Transverse colon (tissue), 4 donors: ENCODE data around the gene CCNDBP1. TPM values are rescaled to one million over a fixed set of nuclear protein-coding genes. Genes with fewer than 3 reads are reported as not detected.
"Not testable (repeated sequence)": the region's sequence is repeated elsewhere in the genome, so short reads cannot be mapped to it uniquely, and the experiment has no call there.

Experiments
- DNase-seq: peaks from one replicate; pipeline ENCODE4 v3.0.0-alpha.2; 2019
- H3K27ac ChIP-seq, 4 donors: fragments of 200-600 bp; sonication (generic); 2 replicates each; pipeline ENCODE4 v1.5.1; 2016 to 2018; ENCODE audit warnings: inconsistent platforms in 4 of 4
- H3K27me3 ChIP-seq: fragments of 200-600 bp; sonication (generic); 2 replicates; pipeline ENCODE4 v1.5.1; 2017; ENCODE audit warnings: inconsistent platforms
- H3K36me3 ChIP-seq, 4 donors: fragments of 200-600 bp; sonication (generic); 2 replicates each; pipeline ENCODE4 v1.5.1; 2017 to 2019; ENCODE audit warnings: inconsistent platforms in 4 of 4
- H3K4me1 ChIP-seq, 4 donors: fragments of 200-600 bp; sonication (generic); 2 replicates each; pipeline ENCODE4 v1.5.1; 2017 to 2020; ENCODE audit warnings: inconsistent platforms in 4 of 4
- H3K4me3 ChIP-seq, 4 donors: fragments of 200-600 bp; sonication (generic); 1 replicate in 1 of 4; 2 replicates in 3 of 4; pipeline versions ENCODE4 v1.5.1 to v1.6.1; 2017 to 2019; ENCODE audit warnings: inconsistent platforms in 4 of 4
- H3K9me3 ChIP-seq, 2 donors: fragments of 200-600 bp; sonication (generic); 2 replicates each; pipeline ENCODE4 v1.5.1; 2017 to 2019; ENCODE audit warnings: inconsistent platforms in 2 of 2
- EP300 ChIP-seq: sonication (generic); formaldehyde crosslinking; IDR thresholded peaks from one replicate; pipeline ENCODE4 v1.6.1; 2017; ENCODE audit warnings: antibody characterized with exemption, low read depth
- POLR2A ChIP-seq: fragments of 450-650 bp; IDR thresholded peaks from one replicate; pipeline ENCODE4 v1.6.1; 2016; ENCODE audit warnings: antibody characterized with exemption, mild to moderate bottlenecking, moderate library complexity
- POLR2AphosphoS5 ChIP-seq, 3 donors: sonication (generic); formaldehyde crosslinking; IDR thresholded peaks; one replicate each; pipeline ENCODE4 v1.6.1; 2016; ENCODE audit warnings: antibody characterized with exemption in 3 of 3
- WGBS, 2 donors: methylation state at CpG; one replicate each; pipeline ENCODE4 v1.1.5; 2018; ENCODE audit warnings: low coverage in 1 of 2; 5-methylcytosine and 5-hydroxymethylcytosine counted together
- in situ Hi-C, 4 donors: fragments of 200-750 bp; cut with MboI; loops; one replicate each; pipeline versions ENCODE4 v1.15.0 to v1.15.1; 2017; ENCODE audit warnings: low sequenced_read_pairs in 3 of 4, low pct_ligation_motif_present in 1 of 4, low pct_unique_long_range_greater_than_20kb in 1 of 4
- intact Hi-C: fragments of 100-400 bp; cut with DNase I; formaldehyde crosslinking; loops from one replicate; pipeline ENCODE4 v1.15.1; 2023; ENCODE audit warnings: low total_unique reads
- total RNA-seq, 4 donors: library from RNA; depleted of rRNA; stranded (reverse); fragments of >200 nt; gene quantifications; one replicate each; pipeline ENCODE4 v1.1.0, GENCODE V29; 2016
- TF ChIP-seq, protein P1 (sequence below), 5 experiments: fragments of 200-600 bp in 3 of 5; fragments of 450-650 bp in 2 of 5; sonication (generic) in 3 of 5; IDR thresholded peaks; 1 replicate in 2 of 5; 2 replicates in 3 of 5; pipeline ENCODE4 v1.5.1; 2016 to 2017; ENCODE audit warnings: antibody characterized with exemption in 5 of 5, inconsistent platforms in 3 of 5, mild to moderate bottlenecking in 2 of 5, moderate library complexity in 1 of 5

CCNDBP1 gene
- total RNA-seq, 4 donors from 2014 or later = 20.7 to 120 (median 80.0) TPM

DNA sequence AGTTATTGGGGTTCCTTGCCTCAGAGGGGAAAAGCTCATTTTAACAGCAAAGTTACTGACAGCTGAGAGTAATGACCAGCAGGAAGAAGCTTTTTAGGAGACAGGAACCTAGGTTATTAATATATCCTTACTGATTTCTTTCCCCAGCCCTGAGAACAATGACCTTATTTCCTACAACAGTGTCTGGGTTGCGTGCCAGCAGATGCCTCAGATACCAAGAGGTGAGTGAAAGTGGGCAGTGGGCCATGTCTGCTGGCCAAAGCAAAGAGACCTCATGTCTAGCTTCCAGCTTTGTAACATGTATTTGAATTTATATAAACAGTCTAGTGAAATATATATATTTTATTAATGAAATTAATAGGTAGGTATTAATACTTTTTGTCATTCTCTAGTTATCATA, 5.0 kb downstream of the CCNDBP1 start:
- Histone ChIP-seq H3K27ac (no peak overlapping the region), H3K27me3 (no peaks in the 10 kb centered on the region), H3K9me3 (no peaks in the 10 kb centered on the region), H3K4me1 (peaks cover 8 to 14% (median 10%) of the 10 kb centered on the region in 4 donors), H3K36me3 (peaks cover 0 to 55% (median 22%) of the 10 kb centered on the region in 4 donors), H3K4me3 (no peak overlapping the region)
- in situ Hi-C loops (no loop called here), intact Hi-C loops (no loop called here)
- TF ChIP-seq, protein P1, sequence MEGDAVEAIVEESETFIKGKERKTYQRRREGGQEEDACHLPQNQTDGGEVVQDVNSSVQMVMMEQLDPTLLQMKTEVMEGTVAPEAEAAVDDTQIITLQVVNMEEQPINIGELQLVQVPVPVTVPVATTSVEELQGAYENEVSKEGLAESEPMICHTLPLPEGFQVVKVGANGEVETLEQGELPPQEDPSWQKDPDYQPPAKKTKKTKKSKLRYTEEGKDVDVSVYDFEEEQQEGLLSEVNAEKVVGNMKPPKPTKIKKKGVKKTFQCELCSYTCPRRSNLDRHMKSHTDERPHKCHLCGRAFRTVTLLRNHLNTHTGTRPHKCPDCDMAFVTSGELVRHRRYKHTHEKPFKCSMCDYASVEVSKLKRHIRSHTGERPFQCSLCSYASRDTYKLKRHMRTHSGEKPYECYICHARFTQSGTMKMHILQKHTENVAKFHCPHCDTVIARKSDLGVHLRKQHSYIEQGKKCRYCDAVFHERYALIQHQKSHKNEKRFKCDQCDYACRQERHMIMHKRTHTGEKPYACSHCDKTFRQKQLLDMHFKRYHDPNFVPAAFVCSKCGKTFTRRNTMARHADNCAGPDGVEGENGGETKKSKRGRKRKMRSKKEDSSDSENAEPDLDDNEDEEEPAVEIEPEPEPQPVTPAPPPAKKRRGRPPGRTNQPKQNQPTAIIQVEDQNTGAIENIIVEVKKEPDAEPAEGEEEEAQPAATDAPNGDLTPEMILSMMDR (IDR thresholded peaks at IDR 0.05) = no peak
- TF ChIP-seq POLR2AphosphoS5 (IDR thresholded peaks at IDR 0.05) (no peak), EP300 (no peak), POLR2A (no peak)
- no peak for DNase-seq
- WGBS, 2 donors = 84% methylated on average over 1 of the region's 1 CpG; no CpG with 5 or more reads in 1 of the 2 donors

DNA sequence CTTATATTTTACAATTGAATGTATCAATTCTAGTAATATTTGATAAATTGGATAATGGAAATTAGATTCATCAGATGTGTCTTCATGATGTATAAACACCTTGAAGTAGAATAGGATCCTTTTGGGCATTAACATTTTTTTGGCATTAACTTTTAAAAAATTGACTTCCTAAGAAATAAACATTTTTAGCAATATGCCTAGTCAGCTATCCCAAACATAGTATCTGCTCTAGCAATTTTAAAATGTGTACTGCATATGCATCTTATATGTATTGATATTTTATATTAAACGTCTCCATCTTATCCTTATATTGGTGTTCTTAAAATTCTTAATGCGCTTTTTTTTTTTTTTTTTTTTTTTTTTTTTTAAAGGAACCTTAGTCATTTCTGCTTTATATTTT, 8.5 kb downstream of the CCNDBP1 start:
- WGBS, 2 donors = 74 to 92% methylated on average over 2 of the region's 2 CpGs

DNA sequence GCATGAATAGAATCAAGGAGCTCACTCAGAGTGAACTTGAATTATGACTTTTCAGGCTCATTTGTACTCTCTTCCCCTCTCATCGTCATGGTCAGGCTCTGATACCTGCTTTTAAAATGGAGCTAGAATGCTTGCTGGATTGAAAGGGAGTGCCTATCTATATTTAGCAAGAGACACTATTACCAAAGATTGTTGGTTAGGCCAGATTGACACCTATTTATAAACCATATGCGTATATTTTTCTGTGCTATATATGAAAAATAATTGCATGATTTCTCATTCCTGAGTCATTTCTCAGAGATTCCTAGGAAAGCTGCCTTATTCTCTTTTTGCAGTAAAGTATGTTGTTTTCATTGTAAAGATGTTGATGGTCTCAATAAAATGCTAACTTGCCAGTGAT, 9.6 kb downstream of the CCNDBP1 start:
- H3K4me3 ChIP-seq = no peak overlapping the region
- in situ Hi-C loops (no loop called here), intact Hi-C loops (no loop called here)
- H3K27ac ChIP-seq = no peak overlapping the region
- no peaks in the 10 kb centered on the region for H3K9me3 ChIP-seq
- no peak for DNase-seq
- H3K36me3 ChIP-seq = peaks cover 0 to 54% (median 27%) of the 10 kb centered on the region in 4 donors
- H3K4me1 ChIP-seq = no peaks in the 10 kb centered on the region
- H3K27me3 ChIP-seq = no peaks in the 10 kb centered on the region
- TF ChIP-seq, protein P1 (IDR thresholded peaks at IDR 0.05) = no peak
- TF ChIP-seq EP300 = no peak
- 90 to 94% methylated on average over 2 of the region's 2 CpGs for WGBS, 2 donors

More for the DNA sequence above, 8.5 kb downstream of the CCNDBP1 start:
- no peak for DNase-seq
- H3K27me3 ChIP-seq = no peaks in the 10 kb centered on the region
- peaks cover 0 to 62% (median 27%) of the 10 kb centered on the region in 4 donors for H3K36me3 ChIP-seq
- in situ Hi-C loops = no loop called here
- no peaks in the 10 kb centered on the region for H3K9me3 ChIP-seq
- TF ChIP-seq POLR2A = no peak
- intact Hi-C loops = no loop called here
- H3K27ac ChIP-seq = no peak overlapping the region
- no peaks in the 10 kb centered on the region for H3K4me1 ChIP-seq
- H3K4me3 ChIP-seq = no peak overlapping the region

DNA sequence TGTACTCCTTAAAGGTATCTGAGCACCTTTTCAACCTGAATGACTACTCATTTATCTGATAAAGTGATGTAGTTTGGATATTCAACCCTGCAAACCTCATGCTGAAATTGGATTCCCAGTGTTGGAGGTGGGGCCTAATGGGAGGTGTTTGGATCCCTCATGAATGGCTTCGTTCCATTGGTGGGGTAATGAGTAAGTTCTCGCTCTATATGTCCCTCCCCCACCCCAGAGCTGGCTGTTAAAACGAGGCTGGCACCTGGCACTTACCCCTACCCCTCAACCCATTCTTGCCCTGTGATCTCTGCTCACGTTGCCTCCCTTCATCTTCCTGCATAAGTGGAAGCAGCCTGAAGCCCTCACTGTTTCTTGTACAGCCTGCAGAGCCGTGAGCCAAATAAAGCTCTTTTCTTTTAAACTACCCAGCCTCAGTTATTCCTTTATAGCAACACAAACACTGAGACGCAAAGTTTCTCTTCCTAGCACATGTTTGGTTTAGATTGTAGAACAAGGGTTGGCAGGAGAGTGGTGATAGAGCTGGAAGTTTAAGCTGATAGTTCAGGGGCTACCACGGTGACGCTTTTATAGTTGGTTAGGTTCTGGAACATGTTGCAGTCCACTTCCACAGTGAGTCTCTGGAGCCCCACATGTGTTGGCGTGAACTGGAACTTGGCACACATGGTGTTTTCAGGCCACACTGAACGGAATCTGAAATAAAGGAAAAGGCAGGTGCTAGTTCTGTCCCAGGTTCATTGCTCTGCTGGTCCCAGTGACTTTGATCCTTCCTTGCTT, 11.8 kb downstream of the CCNDBP1 start:
- H3K4me3 ChIP-seq = no peak overlapping the region
- no peaks in the 10 kb centered on the region for H3K4me1 ChIP-seq
- no peaks in the 10 kb centered on the region for H3K9me3 ChIP-seq
- peaks cover 0 to 33% (median 16%) of the 10 kb centered on the region in 4 donors for H3K36me3 ChIP-seq
- intact Hi-C loops (no loop called here), in situ Hi-C loops (no loop called here)
- DNase-seq = no peak
- no peaks in the 10 kb centered on the region for H3K27me3 ChIP-seq
- no peak overlapping the region for H3K27ac ChIP-seq
- TF ChIP-seq POLR2AphosphoS5 (IDR thresholded peaks at IDR 0.05) (no peak), EP300 (no peak), POLR2A (no peak)
- TF ChIP-seq, protein P1 (IDR thresholded peaks at IDR 0.05) = no peak
- WGBS, 2 donors = 94 to 100% methylated on average over 2 to 10 of the region's 10 CpGs

DNA sequence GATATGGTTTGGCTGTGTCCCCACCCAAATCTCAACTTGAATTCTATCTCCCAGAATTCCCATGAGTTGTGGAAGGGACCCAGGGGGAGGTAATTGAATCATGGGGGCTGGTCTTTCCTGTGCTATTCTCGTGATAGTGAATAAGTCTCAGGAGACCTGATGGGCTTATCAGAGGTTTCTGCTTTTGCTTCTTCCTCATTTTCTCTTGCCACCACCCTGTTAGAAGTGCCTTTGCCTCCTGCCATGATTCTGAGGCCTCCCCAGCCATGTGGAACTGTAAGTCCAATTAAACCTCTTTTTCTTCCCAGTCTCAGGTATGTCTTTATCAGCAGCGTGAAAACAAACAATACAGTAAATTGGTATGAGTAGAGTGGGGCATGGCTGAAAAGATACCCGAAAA, 12.6 kb downstream of the CCNDBP1 start:
- H3K27ac ChIP-seq, intact Hi-C loops, H3K27me3 ChIP-seq, DNase-seq, H3K9me3 ChIP-seq, in situ Hi-C loops, H3K4me3 ChIP-seq, H3K4me1 ChIP-seq: not testable (repeated sequence)
- peaks cover 0 to 25% (median 12%) of the 10 kb centered on the region in 4 donors for H3K36me3 ChIP-seq
- 87 to 89% methylated on average over 3 of the region's 3 CpGs for WGBS, 2 donors

DNA sequence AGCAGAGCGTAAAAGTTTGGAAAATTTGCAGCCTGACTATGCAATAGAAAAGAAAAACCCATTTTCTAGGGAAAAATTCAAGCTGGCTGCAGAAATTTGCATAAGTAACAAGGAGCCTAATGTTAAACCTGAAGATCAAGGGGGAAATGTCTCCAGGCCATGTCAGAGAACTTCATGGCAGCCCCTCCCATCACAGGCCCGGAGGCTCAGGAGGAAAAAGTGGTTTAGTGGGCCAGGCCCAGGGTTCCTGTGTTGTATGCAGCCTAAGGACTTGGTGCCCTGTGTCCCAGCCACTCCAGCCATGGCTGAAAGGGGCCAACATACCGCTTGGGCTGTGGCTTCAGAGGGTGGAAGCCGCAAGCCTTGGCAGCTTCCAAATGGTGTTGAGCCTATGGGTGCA, 13.4 kb downstream of the CCNDBP1 start:
- H3K4me1 ChIP-seq, H3K9me3 ChIP-seq, H3K27me3 ChIP-seq, in situ Hi-C loops, H3K4me3 ChIP-seq, intact Hi-C loops, H3K27ac ChIP-seq, DNase-seq: not testable (repeated sequence)
- 97 to 100% methylated on average over 1 to 4 of the region's 4 CpGs for WGBS, 2 donors
- H3K36me3 ChIP-seq = peaks cover 0 to 22% (median 10%) of the 10 kb centered on the region in 4 donors
